Activated T-helper 1 cell treated with anti-CD3 and anti-CD28 coated beads, Interleukin-12 subunit alpha, Interleukin-12 subunit beta, Interleukin-2, Interleukin-4 antibody, amounts not matched to agents 30 ng/mL and 10 ng/mL and 1 ng/mL, durations not matched to agents 14 hours and 24 hours and 36 hours (primary cell): ENCODE results near the gene SCARF1. TPM values are rescaled to one million over a fixed set of nuclear protein-coding genes. Genes with fewer than 3 reads are reported as not detected.
"Not testable (repeated sequence)": the region's sequence is repeated elsewhere in the genome, so short reads cannot be mapped to it uniquely, and the experiment has no call there.

Experiments
- DNase-seq: peaks from one replicate; pipeline ENCODE4 v3.0.0; 2021; ENCODE audit warnings: low spot score
- H3K27ac Mint-ChIP-seq: one replicate; pipeline ENCODE4 v1.8.0; 2021; ENCODE audit warnings: mild to moderate bottlenecking, mixed read lengths
- H3K27me3 Mint-ChIP-seq: one replicate; pipeline ENCODE4 v1.8.0; 2022; ENCODE audit warnings: mild to moderate bottlenecking, moderate library complexity, mixed read lengths; ENCODE audit not compliant: insufficient read depth
- H3K36me3 Mint-ChIP-seq: one replicate; pipeline ENCODE4 v1.8.0; 2021; ENCODE audit warnings: low read depth, mixed read lengths
- H3K4me1 Mint-ChIP-seq: one replicate; pipeline ENCODE4 v1.8.0; 2021; ENCODE audit warnings: low read depth, mixed read lengths
- H3K4me3 Mint-ChIP-seq: one replicate; pipeline ENCODE4 v1.8.0; 2021; ENCODE audit warnings: mild to moderate bottlenecking, moderate library complexity, mixed read lengths
- H3K9me3 Mint-ChIP-seq: one replicate; pipeline ENCODE4 v1.8.0; 2021; ENCODE audit warnings: mixed read lengths
- intact Hi-C: fragments of 100-400 bp; cut with micrococcal nuclease; formaldehyde crosslinking; loops from one replicate; pipeline ENCODE4 v1.15.1; 2024
- total RNA-seq: library from RNA; stranded (reverse); gene quantifications from 2 replicates; pipeline ENCODE4 v1.2.3, GENCODE V29; 2022

The SCARF1 gene
- total RNA-seq, 1 donor from 2014 or later, result 7.3 TPM

- intact Hi-C loops, result no loop called here
- no peaks in the 10 kb centered on the region for H3K27me3 Mint-ChIP-seq
- H3K27ac Mint-ChIP-seq, result no peak overlapping the region
- no peak for DNase-seq
- H3K4me3 Mint-ChIP-seq, result no peak overlapping the region
- no peaks in the 10 kb centered on the region for H3K4me1 Mint-ChIP-seq
- H3K36me3 Mint-ChIP-seq, result peaks cover 68% of the 10 kb centered on the region
- no peaks in the 10 kb centered on the region for H3K9me3 Mint-ChIP-seq
Observed at GRCh38 chr17:1658100-1658499, 12.6 kb upstream of the SCARF1 start.

GRCh38 chr17:1653735-1654134 is 8.2 kb upstream of the SCARF1 start:
- no peaks in the 10 kb centered on the region for H3K27me3 Mint-ChIP-seq
- H3K4me1 Mint-ChIP-seq, result no peaks in the 10 kb centered on the region
- H3K36me3 Mint-ChIP-seq, result peaks cover 65% of the 10 kb centered on the region
- H3K4me3 Mint-ChIP-seq, result no peak overlapping the region
- no peaks in the 10 kb centered on the region for H3K9me3 Mint-ChIP-seq
- no peak for DNase-seq
- H3K27ac Mint-ChIP-seq, result no peak overlapping the region
- intact Hi-C loops, result no loop called here

- intact Hi-C loops, H3K9me3 Mint-ChIP-seq, H3K4me1 Mint-ChIP-seq, H3K27ac Mint-ChIP-seq, H3K27me3 Mint-ChIP-seq, DNase-seq: not testable (repeated sequence)
- H3K36me3 Mint-ChIP-seq, result peaks cover 56% of the 10 kb centered on the region
- peak overlapping the region; percentile 26 for H3K4me3 Mint-ChIP-seq
Observed at GRCh38 chr17:1652794-1653193, 7.3 kb upstream of the SCARF1 start.

GRCh38 chr17:1651559-1651844 is 6.0 kb upstream of the SCARF1 start:
- no peaks in the 10 kb centered on the region for H3K4me1 Mint-ChIP-seq
- intact Hi-C loops, result no loop called here
- H3K9me3 Mint-ChIP-seq, result no peaks in the 10 kb centered on the region
- H3K27ac Mint-ChIP-seq, result no peak overlapping the region
- no peak overlapping the region for H3K4me3 Mint-ChIP-seq
- peaks cover under 1% of the 10 kb centered on the region for H3K27me3 Mint-ChIP-seq
- peaks cover 48% of the 10 kb centered on the region for H3K36me3 Mint-ChIP-seq
- DNase-seq, result no peak

- H3K4me1 Mint-ChIP-seq, result peaks cover 4% of the 10 kb centered on the region
- no peak overlapping the region for H3K4me3 Mint-ChIP-seq
- H3K36me3 Mint-ChIP-seq, result peaks cover 45% of the 10 kb centered on the region
- peaks cover 2% of the 10 kb centered on the region for H3K27me3 Mint-ChIP-seq
- intact Hi-C loops, result no loop called here
- no peak overlapping the region for H3K27ac Mint-ChIP-seq
- H3K9me3 Mint-ChIP-seq, result no peaks in the 10 kb centered on the region
- DNase-seq, result no peak
Observed at GRCh38 chr17:1650731-1651558, 5.4 kb upstream of the SCARF1 start.

GRCh38 chr17:1649844-1650501 is 4.4 kb upstream of the SCARF1 start, which contains the start of gene RILP:
Gene RILP (minus strand): TSS chr17:1649866. CDS start chr17:1649804, 62 bp downstream.
- H3K27me3 Mint-ChIP-seq, result peaks cover 2% of the 10 kb centered on the region
- intact Hi-C loops, result loop anchor here (1.0 to 5.0 kb wide), 7 partner anchors 22 to 392 kb away; partner anchors contain the start of genes CRK, OVCA2, PRPF8 and RPA1
- H3K4me3 Mint-ChIP-seq, result peak within 1 kb of the TSS; percentile 73
- H3K9me3 Mint-ChIP-seq, result no peaks in the 10 kb centered on the region
- H3K36me3 Mint-ChIP-seq, result peaks cover 44% of the 10 kb centered on the region
- H3K27ac Mint-ChIP-seq, result peak within 1 kb of the TSS; percentile 44
- no peak for DNase-seq
- peaks cover 14% of the 10 kb centered on the region for H3K4me1 Mint-ChIP-seq

GRCh38 chr17:1648963-1649843 is 3.7 kb upstream of the SCARF1 start:
- Mint-ChIP-seq H3K36me3 (peaks cover 39% of the 10 kb centered on the region), H3K27ac (no peak overlapping the region), H3K4me3 (peak overlapping the region; percentile 59), H3K9me3 (no peaks in the 10 kb centered on the region), H3K27me3 (peaks cover 2% of the 10 kb centered on the region), H3K4me1 (peaks cover 22% of the 10 kb centered on the region)
- DNase-seq, result peak; percentile 92
- intact Hi-C loops, result loop anchor here (1.0 to 5.0 kb wide), 7 partner anchors 21 to 393 kb away; partner anchors contain the start of genes CRK, OVCA2, PRPF8 and RPA1

- Mint-ChIP-seq H3K9me3 (no peaks in the 10 kb centered on the region), H3K27ac (no peak overlapping the region), H3K4me3 (peak overlapping the region; percentile 75), H3K36me3 (peaks cover 31% of the 10 kb centered on the region), H3K4me1 (peaks cover 26% of the 10 kb centered on the region), H3K27me3 (peaks cover 2% of the 10 kb centered on the region)
- DNase-seq, result no peak
- intact Hi-C loops, result loop anchor here (2.0 to 5.0 kb wide), 4 partner anchors 161 to 394 kb away; partner anchors contain the start of genes CRK, OVCA2 and RPA1
Observed at GRCh38 chr17:1648173-1648962, 2.8 kb upstream of the SCARF1 start.

GRCh38 chr17:1647802-1648171 is 2.3 kb upstream of the SCARF1 start:
- peaks cover 26% of the 10 kb centered on the region for H3K4me1 Mint-ChIP-seq
- intact Hi-C loops, result loop anchor here (2.0 to 5.0 kb wide), 4 partner anchors 160 to 395 kb away; partner anchors contain the start of genes CRK, OVCA2 and RPA1
- peak overlapping the region; percentile 75 for H3K4me3 Mint-ChIP-seq
- no peak overlapping the region for H3K27ac Mint-ChIP-seq
- H3K36me3 Mint-ChIP-seq, result peaks cover 25% of the 10 kb centered on the region
- peaks cover 2% of the 10 kb centered on the region for H3K27me3 Mint-ChIP-seq
- no peak for DNase-seq
- H3K9me3 Mint-ChIP-seq, result no peaks in the 10 kb centered on the region

GRCh38 chr17:1646199-1646875 is 805 bp upstream of the SCARF1 start:
- peak overlapping the region; percentile 65 for H3K4me3 Mint-ChIP-seq
- H3K27ac Mint-ChIP-seq, result peak overlapping the region; percentile 63
- no peaks in the 10 kb centered on the region for H3K9me3 Mint-ChIP-seq

GRCh38 chr17:1644493-1645206 is 882 bp downstream of the SCARF1 start:
- DNase-seq, result no peak
- Mint-ChIP-seq H3K4me1 (peaks cover 26% of the 10 kb centered on the region), H3K36me3 (peaks cover 7% of the 10 kb centered on the region), H3K27me3 (peaks cover 2% of the 10 kb centered on the region), H3K27ac (peak overlapping the region; percentile 97), H3K9me3 (no peaks in the 10 kb centered on the region), H3K4me3 (peak overlapping the region; percentile 85)
- intact Hi-C loops, result loop anchor here (5.0 kb wide), 2 partner anchors 157 to 398 kb away; partner anchors contain the start of gene OVCA2

More at GRCh38 chr17:1646199-1646875, 805 bp upstream of the SCARF1 start:
- peaks cover 2% of the 10 kb centered on the region for H3K27me3 Mint-ChIP-seq
- peaks cover 13% of the 10 kb centered on the region for H3K36me3 Mint-ChIP-seq
- peaks cover 26% of the 10 kb centered on the region for H3K4me1 Mint-ChIP-seq
- intact Hi-C loops, result loop anchor here (5.0 kb wide), 2 partner anchors 159 to 396 kb away; partner anchors contain the start of gene OVCA2
- DNase-seq, result no peak
